Osteoblast (primary cell): Measurements from ENCODE around the gene RAP1B. TPM values are rescaled to one million over a fixed set of nuclear protein-coding genes. Genes with fewer than 3 reads are reported as not detected.

Experiments
- DNase-seq: peaks from one replicate; pipeline ENCODE4 v3.0.0; 2011; ENCODE audit warnings: low spot score, mixed read lengths; ENCODE audit not compliant: insufficient read length; ENCODE audit errors: missing footprints
- H2AFZ ChIP-seq: 2 replicates; pipeline ENCODE4 v1.6.0; 2011; ENCODE audit warnings: mild to moderate bottlenecking, low read length
- H3K27ac ChIP-seq: 2 replicates; pipeline ENCODE4 v1.5.1; 2011; ENCODE audit warnings: mild to moderate bottlenecking, low read depth, low read length, moderate library complexity
- H3K27me3 ChIP-seq: 2 replicates; pipeline ENCODE4 v1.6.0; 2012; ENCODE audit warnings: mild to moderate bottlenecking, control low read depth, inconsistent platforms, low read length, moderate library complexity; ENCODE audit not compliant: insufficient read depth
- H3K36me3 ChIP-seq: 2 replicates; pipeline ENCODE4 v1.5.1; 2011; ENCODE audit warnings: mild to moderate bottlenecking, low read length, control low read depth, moderate library complexity; ENCODE audit not compliant: insufficient read depth
- H3K4me1 ChIP-seq: 2 replicates; pipeline ENCODE4 v1.5.1; 2011; ENCODE audit warnings: mild to moderate bottlenecking, low read length, control low read depth, moderate library complexity; ENCODE audit not compliant: insufficient read depth
- H3K4me2 ChIP-seq: 2 replicates; pipeline ENCODE4 v1.6.0; 2011; ENCODE audit warnings: mild to moderate bottlenecking, low read length; ENCODE audit not compliant: insufficient read depth
- H3K4me3 ChIP-seq: fragments of 200-600 bp; sonication (generic); 3 replicates; pipeline ENCODE4 v1.5.1; 2012; ENCODE audit warnings: mild to moderate bottlenecking, low read length, inconsistent platforms; ENCODE audit not compliant: insufficient read depth
- H3K79me2 ChIP-seq: 2 replicates; pipeline ENCODE4 v1.6.0; 2012; ENCODE audit warnings: mild to moderate bottlenecking, low read length, control low read depth, inconsistent platforms; ENCODE audit not compliant: insufficient read depth
- H3K9me3 ChIP-seq: 2 replicates; pipeline ENCODE4 v1.5.1; 2011; ENCODE audit warnings: low read depth, low read length, control low read depth
- H4K20me1 ChIP-seq: 2 replicates; pipeline ENCODE4 v1.6.0; 2012; ENCODE audit warnings: mild to moderate bottlenecking, low read length, control low read depth; ENCODE audit not compliant: insufficient read depth
- total RNA-seq: library from RNA; depleted of rRNA; stranded (reverse); fragments of >200 nt; gene quantifications from 2 replicates; pipeline ENCODE4 v1.2.3, GENCODE V29; 2012
- TF ChIP-seq, protein P1 (sequence below): IDR thresholded peaks from 2 replicates; pipeline ENCODE4 v1.5.1; 2011; ENCODE audit warnings: mild to moderate bottlenecking, low read depth, low read length, moderate library complexity; ENCODE audit errors: extremely low read depth

Gene RAP1B
- total RNA-seq, 1 donor: 243 TPM

DNA sequence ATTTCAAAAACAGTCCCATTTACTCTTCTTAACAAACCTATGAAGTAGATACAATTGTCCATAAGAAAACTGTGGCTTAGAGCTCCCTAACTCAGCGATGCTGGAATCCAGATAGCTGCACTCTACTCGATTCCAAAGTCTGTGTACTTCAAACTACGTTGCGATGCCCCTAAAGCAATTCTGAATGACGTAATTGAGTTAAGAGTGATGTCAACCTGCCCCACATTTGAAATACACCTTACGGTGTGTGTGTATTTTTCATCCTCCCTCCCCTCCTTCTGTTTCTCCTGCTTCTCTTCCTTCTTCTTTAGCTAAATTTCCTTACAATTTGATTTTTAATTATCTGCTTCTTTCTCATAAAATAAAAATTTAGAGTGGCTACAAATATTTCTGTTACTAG, 31.9 kb upstream of the RAP1B start:
- no peak overlapping the region for H3K27ac ChIP-seq
- TF ChIP-seq, protein P1, sequence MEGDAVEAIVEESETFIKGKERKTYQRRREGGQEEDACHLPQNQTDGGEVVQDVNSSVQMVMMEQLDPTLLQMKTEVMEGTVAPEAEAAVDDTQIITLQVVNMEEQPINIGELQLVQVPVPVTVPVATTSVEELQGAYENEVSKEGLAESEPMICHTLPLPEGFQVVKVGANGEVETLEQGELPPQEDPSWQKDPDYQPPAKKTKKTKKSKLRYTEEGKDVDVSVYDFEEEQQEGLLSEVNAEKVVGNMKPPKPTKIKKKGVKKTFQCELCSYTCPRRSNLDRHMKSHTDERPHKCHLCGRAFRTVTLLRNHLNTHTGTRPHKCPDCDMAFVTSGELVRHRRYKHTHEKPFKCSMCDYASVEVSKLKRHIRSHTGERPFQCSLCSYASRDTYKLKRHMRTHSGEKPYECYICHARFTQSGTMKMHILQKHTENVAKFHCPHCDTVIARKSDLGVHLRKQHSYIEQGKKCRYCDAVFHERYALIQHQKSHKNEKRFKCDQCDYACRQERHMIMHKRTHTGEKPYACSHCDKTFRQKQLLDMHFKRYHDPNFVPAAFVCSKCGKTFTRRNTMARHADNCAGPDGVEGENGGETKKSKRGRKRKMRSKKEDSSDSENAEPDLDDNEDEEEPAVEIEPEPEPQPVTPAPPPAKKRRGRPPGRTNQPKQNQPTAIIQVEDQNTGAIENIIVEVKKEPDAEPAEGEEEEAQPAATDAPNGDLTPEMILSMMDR: no peak

GRCh38 chr12:68579254-68579653, 31.4 kb upstream of the RAP1B start:
- H3K27ac ChIP-seq: no peak overlapping the region
- H3K79me2 ChIP-seq: no peaks in the 10 kb centered on the region
- no peaks in the 10 kb centered on the region for H3K9me3 ChIP-seq
- H4K20me1 ChIP-seq: no peaks in the 10 kb centered on the region
- peaks cover 2% of the 10 kb centered on the region for H3K4me1 ChIP-seq
- TF ChIP-seq, protein P1: no peak
- no peak for DNase-seq
- H3K4me3 ChIP-seq: no peak overlapping the region
- H3K27me3 ChIP-seq: no peaks in the 10 kb centered on the region
- no peak overlapping the region for H3K4me2 ChIP-seq
- H2AFZ ChIP-seq: no peak overlapping the region
- H3K36me3 ChIP-seq: no peaks in the 10 kb centered on the region

More for the DNA sequence above, 31.9 kb upstream of the RAP1B start:
- no peak overlapping the region for H3K4me2 ChIP-seq
- no peaks in the 10 kb centered on the region for H4K20me1 ChIP-seq
- no peak for DNase-seq
- H3K4me3 ChIP-seq: no peak overlapping the region
- no peaks in the 10 kb centered on the region for H3K4me1 ChIP-seq
- no peaks in the 10 kb centered on the region for H3K9me3 ChIP-seq
- H3K36me3 ChIP-seq: no peaks in the 10 kb centered on the region
- H3K79me2 ChIP-seq: no peaks in the 10 kb centered on the region
- no peaks in the 10 kb centered on the region for H3K27me3 ChIP-seq
- no peak overlapping the region for H2AFZ ChIP-seq

DNA sequence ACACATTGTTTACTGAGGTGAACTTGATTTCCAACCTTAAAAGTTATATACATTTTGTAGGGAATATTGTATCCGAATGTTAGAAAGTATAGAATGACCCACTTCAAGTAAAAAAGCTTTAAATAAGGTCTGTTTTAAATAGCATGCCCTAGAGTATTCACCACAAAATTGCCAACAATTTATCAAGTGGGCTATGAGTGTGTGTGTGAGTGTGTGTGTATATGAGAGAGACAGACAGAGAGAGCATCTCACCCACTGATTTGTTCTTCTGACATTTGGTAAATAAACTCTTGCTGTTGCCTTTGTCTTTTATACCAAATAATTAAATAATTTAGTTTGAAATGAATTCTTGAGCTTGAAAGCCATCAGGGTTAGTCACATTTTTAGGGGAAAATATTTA, 29.8 kb upstream of the RAP1B start:
- Histone ChIP-seq H4K20me1 (no peaks in the 10 kb centered on the region), H2AFZ (no peak overlapping the region)
- DNase-seq: no peak

GRCh38 chr12:68581926-68582325, 28.8 kb upstream of the RAP1B start:
- Histone ChIP-seq H3K36me3 (no peaks in the 10 kb centered on the region), H3K9me3 (no peaks in the 10 kb centered on the region), H3K4me3 (no peak overlapping the region), H3K27ac (no peak overlapping the region), H3K27me3 (no peaks in the 10 kb centered on the region), H2AFZ (no peak overlapping the region), H3K4me1 (peaks cover 3% of the 10 kb centered on the region), H3K79me2 (no peaks in the 10 kb centered on the region), H3K4me2 (no peak overlapping the region), H4K20me1 (no peaks in the 10 kb centered on the region)
- TF ChIP-seq, protein P1: no peak
- DNase-seq: no peak

More for the DNA sequence above, 29.8 kb upstream of the RAP1B start:
- no peaks in the 10 kb centered on the region for H3K27me3 ChIP-seq
- H3K4me1 ChIP-seq: peaks cover 3% of the 10 kb centered on the region
- H3K79me2 ChIP-seq: no peaks in the 10 kb centered on the region
- H3K4me3 ChIP-seq: no peak overlapping the region
- H3K36me3 ChIP-seq: no peaks in the 10 kb centered on the region
- no peak overlapping the region for H3K4me2 ChIP-seq
- TF ChIP-seq, protein P1: no peak
- no peak overlapping the region for H3K27ac ChIP-seq
- H3K9me3 ChIP-seq: no peaks in the 10 kb centered on the region
